ENCODE results near the gene ERBB4.

The ERBB4 gene

GRCh38 chr2:212213191-212213590 is 325.4 kb downstream of the ERBB4 start:
- peak; percentile 77 for DNase-seq
- Histone ChIP-seq H2AFZ (ENCODE audit: low read length) (no peak overlapping the region), H3K36me3 (replicated peaks; ENCODE audit: insufficient read depth, low read length) (no peaks in the 10 kb centered on the region), H4K20me1 (ENCODE audit: insufficient read depth, low read length) (no peaks in the 10 kb centered on the region), H3K4me1 (ENCODE audit: low read length) (peaks cover 6% of the 10 kb centered on the region), H3K4me2 (ENCODE audit: low read depth, low read length) (peak overlapping the region; percentile 64; the same call in 1 of the 2 replicates), H3F3A (ENCODE audit: insufficient read depth, low read length) (no peaks in the 10 kb centered on the region; the same call in 1 of the 2 replicates), H3K9ac (ENCODE audit: low read length) (no peak overlapping the region), H3K27ac (ENCODE audit: low read length) (peak overlapping the region; percentile 10; the same call in 1 of the 2 replicates), H3K27me3 (replicated peaks; ENCODE audit: insufficient read depth, low read length) (no peaks in the 10 kb centered on the region), H3K9me2 (replicated peaks; ENCODE audit: insufficient read depth, low read length) (no peaks in the 10 kb centered on the region), H3K79me2 (ENCODE audit: low read length) (no peaks in the 10 kb centered on the region), H3K4me3 (ENCODE audit: low read length) (peak overlapping the region; percentile 31), H3K9me3 (replicated peaks; ENCODE audit: insufficient read depth, low read length) (no peaks in the 10 kb centered on the region)
- TF ChIP-seq EZH2phosphoT487 (IDR thresholded peaks at IDR 0.05; ENCODE audit: low read length) (no peak), EZH2 (optimal IDR thresholded peaks at IDR 0.05; ENCODE audit: low read depth, low read length) (no peak), CTCF (IDR thresholded peaks at IDR 0.05; ENCODE audit: low read length) (no peak)

DNA sequence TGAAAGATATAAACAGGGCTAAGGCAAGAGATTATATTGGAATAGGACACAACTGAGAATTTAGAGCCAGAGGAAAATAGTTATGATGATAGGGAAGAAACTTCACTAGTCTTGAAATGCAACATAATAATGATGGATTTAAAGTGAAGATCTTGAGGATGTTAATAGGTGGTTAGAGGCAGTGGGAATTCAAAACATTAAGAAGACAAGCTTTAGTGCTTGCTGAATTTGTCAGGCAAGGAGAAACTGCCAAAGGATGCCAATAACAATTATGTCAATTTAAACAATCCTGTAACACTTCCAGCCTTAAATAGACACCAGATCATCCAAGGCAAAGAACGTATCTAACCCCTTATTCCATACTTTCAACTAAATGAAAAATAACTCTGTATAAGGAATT is 330.1 kb downstream of the ERBB4 start:
- TF ChIP-seq EZH2phosphoT487 (IDR thresholded peaks at IDR 0.05; ENCODE audit: low read length) (no peak), CTCF (IDR thresholded peaks at IDR 0.05; ENCODE audit: low read length) (no peak), EZH2 (optimal IDR thresholded peaks at IDR 0.05; ENCODE audit: low read depth, low read length) (no peak)
- Histone ChIP-seq H3K79me2 (ENCODE audit: low read length) (no peaks in the 10 kb centered on the region), H3K36me3 (replicated peaks; ENCODE audit: insufficient read depth, low read length) (no peaks in the 10 kb centered on the region), H4K20me1 (ENCODE audit: insufficient read depth, low read length) (no peaks in the 10 kb centered on the region), H3K9ac (ENCODE audit: low read length) (no peak overlapping the region), H2AFZ (ENCODE audit: low read length) (no peak overlapping the region), H3K4me2 (ENCODE audit: low read depth, low read length) (no peak overlapping the region), H3K9me2 (replicated peaks; ENCODE audit: insufficient read depth, low read length) (no peaks in the 10 kb centered on the region), H3K9me3 (replicated peaks; ENCODE audit: insufficient read depth, low read length) (no peaks in the 10 kb centered on the region), H3K27ac (ENCODE audit: low read length) (no peak overlapping the region), H3K4me3 (ENCODE audit: low read length) (no peak overlapping the region), H3F3A (ENCODE audit: insufficient read depth, low read length) (no peaks in the 10 kb centered on the region; the same call in 1 of the 2 replicates), H3K27me3 (replicated peaks; ENCODE audit: insufficient read depth, low read length) (no peaks in the 10 kb centered on the region), H3K4me1 (ENCODE audit: low read length) (peaks cover 2% of the 10 kb centered on the region)
- no peak for DNase-seq

DNA sequence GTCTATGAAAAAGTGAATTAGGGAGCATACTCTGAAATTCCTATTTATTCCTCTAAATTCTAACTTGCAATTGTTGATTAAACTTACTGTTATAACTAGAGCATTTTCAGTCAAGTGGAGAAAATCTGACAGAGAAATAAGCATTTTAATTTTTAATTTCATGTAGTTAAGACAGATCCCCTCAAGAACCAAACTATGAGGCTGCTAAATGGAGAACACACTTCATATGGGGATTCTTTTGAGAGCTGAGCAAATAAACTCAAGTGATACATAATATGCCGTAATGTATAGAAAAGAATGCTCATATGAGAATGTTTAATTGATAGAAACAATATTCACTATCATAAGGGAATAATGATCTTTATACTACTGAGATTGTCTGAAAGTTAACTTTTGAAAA is 340.8 kb downstream of the ERBB4 start:
- DNase-seq: no peak
- Histone ChIP-seq H3F3A (ENCODE audit: insufficient read depth, low read length) (no peaks in the 10 kb centered on the region), H3K9me3 (replicated peaks; ENCODE audit: insufficient read depth, low read length) (no peaks in the 10 kb centered on the region), H3K36me3 (replicated peaks; ENCODE audit: insufficient read depth, low read length) (no peaks in the 10 kb centered on the region), H3K9me2 (replicated peaks; ENCODE audit: insufficient read depth, low read length) (no peaks in the 10 kb centered on the region), H3K4me1 (ENCODE audit: low read length) (no peaks in the 10 kb centered on the region), H2AFZ (ENCODE audit: low read length) (no peak overlapping the region), H3K4me3 (ENCODE audit: low read length) (no peak overlapping the region), H3K79me2 (ENCODE audit: low read length) (no peaks in the 10 kb centered on the region), H3K9ac (ENCODE audit: low read length) (no peak overlapping the region), H3K27me3 (replicated peaks; ENCODE audit: insufficient read depth, low read length) (no peaks in the 10 kb centered on the region), H4K20me1 (ENCODE audit: insufficient read depth, low read length) (no peaks in the 10 kb centered on the region), H3K4me2 (ENCODE audit: low read depth, low read length) (no peak overlapping the region), H3K27ac (ENCODE audit: low read length) (no peak overlapping the region)
- TF ChIP-seq CTCF (IDR thresholded peaks at IDR 0.05; ENCODE audit: low read length): no peak
- TF ChIP-seq EZH2phosphoT487 (IDR thresholded peaks at IDR 0.05; ENCODE audit: low read length): no peak
- no peak for TF ChIP-seq EZH2 (optimal IDR thresholded peaks at IDR 0.05; ENCODE audit: low read depth, low read length)

Data from MM.1S (cell line).